ENCODE data around the gene NCMAP. TPM values are rescaled to one million over a fixed set of nuclear protein-coding genes. Genes with fewer than 3 reads are reported as not detected.

Gene NCMAP
- polyA plus RNA-seq, 1 donor from 2014 or later: not detected

DNA sequence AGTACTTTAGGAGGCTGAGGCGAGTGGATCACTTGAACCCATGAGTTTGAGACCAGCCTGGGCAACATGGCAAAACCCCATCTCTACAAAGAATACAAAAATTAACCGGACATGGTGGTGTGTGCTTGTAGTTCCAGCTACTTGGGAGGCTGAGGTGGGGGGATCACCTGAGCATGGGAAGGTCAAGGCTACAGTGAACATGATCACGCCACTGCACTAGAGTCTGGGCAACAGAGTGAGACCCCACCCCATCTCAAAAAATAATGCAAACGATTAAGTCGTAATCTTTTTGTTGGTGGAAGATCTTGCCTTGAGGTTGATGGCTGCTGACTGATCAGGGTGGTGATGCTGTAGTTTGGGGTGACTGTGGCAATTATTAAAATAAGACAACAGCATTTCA, 47.0 kb upstream of the NCMAP start:
- no peak overlapping the region for H3K4me3 ChIP-seq (ENCODE audit: low read length)
- H2AFZ ChIP-seq (ENCODE audit: low read depth, low read length): no peak overlapping the region
- H3F3A ChIP-seq (ENCODE audit: insufficient read depth, low read length, poor library complexity, severe bottlenecking): no peaks in the 10 kb centered on the region
- no peak overlapping the region for H3K4me2 ChIP-seq (ENCODE audit: low read length)
- H4K20me1 ChIP-seq (ENCODE audit: insufficient read depth): no peaks in the 10 kb centered on the region
- peaks cover 2% of the 10 kb centered on the region for H3K27me3 ChIP-seq (ENCODE audit: insufficient read depth, low read depth, low read length)
- H3K27ac ChIP-seq (ENCODE audit: low read length): no peak overlapping the region
- H3K9me3 ChIP-seq (ENCODE audit: low read length): no peaks in the 10 kb centered on the region
- H3K79me2 ChIP-seq (replicated peaks; ENCODE audit: insufficient read depth, low read length): no peaks in the 10 kb centered on the region
- TF ChIP-seq RAD21 (conservative IDR thresholded peaks at IDR 0.05): no peak
- TF ChIP-seq SMC3 (conservative IDR thresholded peaks at IDR 0.05; ENCODE audit: poor library complexity): no peak
- TF ChIP-seq, protein P1, sequence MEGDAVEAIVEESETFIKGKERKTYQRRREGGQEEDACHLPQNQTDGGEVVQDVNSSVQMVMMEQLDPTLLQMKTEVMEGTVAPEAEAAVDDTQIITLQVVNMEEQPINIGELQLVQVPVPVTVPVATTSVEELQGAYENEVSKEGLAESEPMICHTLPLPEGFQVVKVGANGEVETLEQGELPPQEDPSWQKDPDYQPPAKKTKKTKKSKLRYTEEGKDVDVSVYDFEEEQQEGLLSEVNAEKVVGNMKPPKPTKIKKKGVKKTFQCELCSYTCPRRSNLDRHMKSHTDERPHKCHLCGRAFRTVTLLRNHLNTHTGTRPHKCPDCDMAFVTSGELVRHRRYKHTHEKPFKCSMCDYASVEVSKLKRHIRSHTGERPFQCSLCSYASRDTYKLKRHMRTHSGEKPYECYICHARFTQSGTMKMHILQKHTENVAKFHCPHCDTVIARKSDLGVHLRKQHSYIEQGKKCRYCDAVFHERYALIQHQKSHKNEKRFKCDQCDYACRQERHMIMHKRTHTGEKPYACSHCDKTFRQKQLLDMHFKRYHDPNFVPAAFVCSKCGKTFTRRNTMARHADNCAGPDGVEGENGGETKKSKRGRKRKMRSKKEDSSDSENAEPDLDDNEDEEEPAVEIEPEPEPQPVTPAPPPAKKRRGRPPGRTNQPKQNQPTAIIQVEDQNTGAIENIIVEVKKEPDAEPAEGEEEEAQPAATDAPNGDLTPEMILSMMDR (IDR thresholded peaks at IDR 0.05; ENCODE audit: poor library complexity, severe bottlenecking): no peak
- TF ChIP-seq, protein P2, sequence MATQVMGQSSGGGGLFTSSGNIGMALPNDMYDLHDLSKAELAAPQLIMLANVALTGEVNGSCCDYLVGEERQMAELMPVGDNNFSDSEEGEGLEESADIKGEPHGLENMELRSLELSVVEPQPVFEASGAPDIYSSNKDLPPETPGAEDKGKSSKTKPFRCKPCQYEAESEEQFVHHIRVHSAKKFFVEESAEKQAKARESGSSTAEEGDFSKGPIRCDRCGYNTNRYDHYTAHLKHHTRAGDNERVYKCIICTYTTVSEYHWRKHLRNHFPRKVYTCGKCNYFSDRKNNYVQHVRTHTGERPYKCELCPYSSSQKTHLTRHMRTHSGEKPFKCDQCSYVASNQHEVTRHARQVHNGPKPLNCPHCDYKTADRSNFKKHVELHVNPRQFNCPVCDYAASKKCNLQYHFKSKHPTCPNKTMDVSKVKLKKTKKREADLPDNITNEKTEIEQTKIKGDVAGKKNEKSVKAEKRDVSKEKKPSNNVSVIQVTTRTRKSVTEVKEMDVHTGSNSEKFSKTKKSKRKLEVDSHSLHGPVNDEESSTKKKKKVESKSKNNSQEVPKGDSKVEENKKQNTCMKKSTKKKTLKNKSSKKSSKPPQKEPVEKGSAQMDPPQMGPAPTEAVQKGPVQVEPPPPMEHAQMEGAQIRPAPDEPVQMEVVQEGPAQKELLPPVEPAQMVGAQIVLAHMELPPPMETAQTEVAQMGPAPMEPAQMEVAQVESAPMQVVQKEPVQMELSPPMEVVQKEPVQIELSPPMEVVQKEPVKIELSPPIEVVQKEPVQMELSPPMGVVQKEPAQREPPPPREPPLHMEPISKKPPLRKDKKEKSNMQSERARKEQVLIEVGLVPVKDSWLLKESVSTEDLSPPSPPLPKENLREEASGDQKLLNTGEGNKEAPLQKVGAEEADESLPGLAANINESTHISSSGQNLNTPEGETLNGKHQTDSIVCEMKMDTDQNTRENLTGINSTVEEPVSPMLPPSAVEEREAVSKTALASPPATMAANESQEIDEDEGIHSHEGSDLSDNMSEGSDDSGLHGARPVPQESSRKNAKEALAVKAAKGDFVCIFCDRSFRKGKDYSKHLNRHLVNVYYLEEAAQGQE (IDR thresholded peaks at IDR 0.05; ENCODE audit: borderline replicate concordance): no peak
- no peak for TF ChIP-seq EZH2 (IDR thresholded peaks at IDR 0.05; ENCODE audit: borderline replicate concordance, insufficient read depth, low read length, poor library complexity, severe bottlenecking)
- TF ChIP-seq TAF1 (IDR thresholded peaks at IDR 0.05; ENCODE audit: low read depth): no peak
- TF ChIP-seq MXI1 (conservative IDR thresholded peaks at IDR 0.05; ENCODE audit: poor library complexity, severe bottlenecking): no peak
- TF ChIP-seq EP300 (conservative IDR thresholded peaks at IDR 0.05; ENCODE audit: poor library complexity, severe bottlenecking): no peak
- no peak for TF ChIP-seq POLR2AphosphoS5 (IDR thresholded peaks at IDR 0.05)
- no peaks in the 10 kb centered on the region for H3K9me2 ChIP-seq (ENCODE audit: insufficient read depth, low read length)
- no peak overlapping the region for H3K9ac ChIP-seq (ENCODE audit: low read length)
- no peaks in the 10 kb centered on the region for H3K36me3 ChIP-seq (ENCODE audit: insufficient read depth, low read length)

DNA sequence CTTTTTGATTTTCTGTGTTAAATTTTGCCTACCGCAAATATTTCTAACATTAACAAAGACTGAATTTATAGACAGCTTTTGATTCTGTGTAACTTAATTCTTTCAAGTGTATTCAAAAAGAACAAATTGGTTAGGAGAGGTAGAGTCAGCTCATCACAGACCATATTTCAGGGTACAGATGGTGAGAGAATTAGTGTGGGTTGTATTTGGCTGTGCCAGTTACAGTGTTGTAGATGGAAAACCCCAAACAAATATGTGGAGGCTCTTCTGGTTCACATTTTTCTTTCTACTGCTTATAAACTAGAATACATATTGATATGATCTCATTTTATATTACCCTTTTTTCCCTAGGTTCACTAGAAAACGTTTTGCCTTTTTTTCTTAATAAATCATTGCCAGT, 42.2 kb upstream of the NCMAP start:
- H3F3A ChIP-seq (ENCODE audit: insufficient read depth, low read length, poor library complexity, severe bottlenecking): no peaks in the 10 kb centered on the region
- H3K79me2 ChIP-seq (replicated peaks; ENCODE audit: insufficient read depth, low read length): no peaks in the 10 kb centered on the region
- TF ChIP-seq SMC3 (conservative IDR thresholded peaks at IDR 0.05; ENCODE audit: poor library complexity) (no peak), POLR2AphosphoS5 (IDR thresholded peaks at IDR 0.05) (no peak), EZH2 (IDR thresholded peaks at IDR 0.05; ENCODE audit: borderline replicate concordance, insufficient read depth, low read length, poor library complexity, severe bottlenecking) (no peak), TAF1 (IDR thresholded peaks at IDR 0.05; ENCODE audit: low read depth) (no peak), RAD21 (conservative IDR thresholded peaks at IDR 0.05) (no peak), MXI1 (conservative IDR thresholded peaks at IDR 0.05; ENCODE audit: poor library complexity, severe bottlenecking) (no peak), EP300 (conservative IDR thresholded peaks at IDR 0.05; ENCODE audit: poor library complexity, severe bottlenecking) (no peak)
- TF ChIP-seq, protein P2 (IDR thresholded peaks at IDR 0.05; ENCODE audit: borderline replicate concordance): no peak
- TF ChIP-seq, protein P1 (IDR thresholded peaks at IDR 0.05; ENCODE audit: poor library complexity, severe bottlenecking): no peak
- no peak overlapping the region for H2AFZ ChIP-seq (ENCODE audit: low read depth, low read length)
- no peak overlapping the region for H3K27ac ChIP-seq (ENCODE audit: low read length)
- no peaks in the 10 kb centered on the region for H3K36me3 ChIP-seq (ENCODE audit: insufficient read depth, low read length)
- H3K9me2 ChIP-seq (ENCODE audit: insufficient read depth, low read length): no peaks in the 10 kb centered on the region
- H3K27me3 ChIP-seq (ENCODE audit: insufficient read depth, low read depth, low read length): no peaks in the 10 kb centered on the region
- no peaks in the 10 kb centered on the region for H3K9me3 ChIP-seq (ENCODE audit: low read length)
- no peak overlapping the region for H3K9ac ChIP-seq (ENCODE audit: low read length)
- no peak overlapping the region for H3K4me3 ChIP-seq (ENCODE audit: low read length)
- no peaks in the 10 kb centered on the region for H4K20me1 ChIP-seq (ENCODE audit: insufficient read depth)
- no peak overlapping the region for H3K4me2 ChIP-seq (ENCODE audit: low read length)
